ENCODE results near the gene ADARB2. TPM values are rescaled to one million over a fixed set of nuclear protein-coding genes. Genes with fewer than 3 reads are reported as not detected.
A peak's percentile ranks its signal among the peaks of the same experiment; 100 is the strongest.

ADARB2 gene
- polyA plus RNA-seq, 3 donors: not detected

DNA sequence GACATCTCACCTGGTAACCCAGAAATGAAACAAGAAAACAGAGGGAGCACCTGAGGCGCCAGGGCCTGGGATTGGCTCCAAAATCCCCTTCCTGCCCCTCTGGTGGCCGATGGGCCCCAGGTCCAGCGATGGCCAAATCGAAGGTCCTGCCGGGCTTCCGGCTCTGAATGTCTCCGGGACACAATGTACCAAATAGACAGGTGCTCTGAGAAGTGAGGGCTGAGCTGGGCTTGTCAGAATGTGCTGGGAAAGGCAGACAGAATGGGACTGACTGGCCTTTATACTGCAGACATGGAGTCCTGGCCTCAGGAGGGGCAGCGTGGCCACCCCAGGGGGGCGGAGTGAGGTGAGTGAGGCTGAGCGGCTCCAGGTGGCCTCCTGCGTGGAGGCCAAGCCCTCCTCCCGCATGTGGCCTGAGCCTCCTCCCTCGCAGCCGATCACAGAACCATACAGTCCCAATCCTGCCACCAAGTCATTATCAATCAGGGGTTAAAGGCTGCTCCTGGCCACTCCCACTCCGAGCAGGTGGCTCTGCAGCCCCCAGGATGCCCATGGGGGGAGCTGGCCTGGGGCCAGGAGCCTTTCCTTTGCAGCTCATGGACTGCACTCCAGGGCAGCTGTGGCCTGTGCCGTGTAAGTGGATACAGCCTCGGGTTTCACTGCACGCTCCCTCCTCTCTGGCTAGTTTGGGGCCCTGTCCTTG lies 185.5 kb downstream of the ADARB2 start:
- Histone ChIP-seq H4K20me1 (ENCODE audit: insufficient read depth, low read length) (no peaks in the 10 kb centered on the region), H2AFZ (ENCODE audit: insufficient read depth, low read depth, low read length, poor library complexity, severe bottlenecking) (no peak overlapping the region), H3K36me3 (replicated peaks in 1 of 2; ENCODE audit: control insufficient read depth in 1 of 2, insufficient read depth in 2 of 2, low read length in 2 of 2) (no peaks in the 10 kb centered on the region), H3K79me2 (ENCODE audit: insufficient read depth, low read length) (no peaks in the 10 kb centered on the region), H3K9me3 (replicated peaks in 1 of 2; ENCODE audit: control insufficient read depth in 1 of 2, insufficient read depth in 1 of 2, low read length in 2 of 2) (peaks cover 0 to 14% of the 10 kb centered on the region in 2 donors), H3K4me2 (replicated peaks; ENCODE audit: extremely low read depth, low read length, poor library complexity, severe bottlenecking) (no peak overlapping the region), H3K27me3 (ENCODE audit: control insufficient read depth in 2 of 2, insufficient read depth in 2 of 2, low read length in 2 of 2) (no peaks in the 10 kb centered on the region), H3K4me3 (replicated peaks in 1 of 3; ENCODE audit: low read depth in 2 of 3, low read length in 3 of 3) (no peak overlapping the region), H3K9ac (ENCODE audit: insufficient read depth, low read length, poor library complexity, severe bottlenecking) (no peak overlapping the region), H3K4me1 (ENCODE audit: control insufficient read depth in 1 of 2, insufficient read depth in 2 of 2, low read length in 2 of 2) (no peaks in the 10 kb centered on the region), H3K27ac (ENCODE audit: low read depth in 1 of 2, low read length in 2 of 2) (no peak overlapping the region)
- DNase-seq: no peak
- H3K9me3 Mint-ChIP-seq: peaks cover 3 to 18% (median 10%) of the 10 kb centered on the region in 7 donors
- H3K27me3 Mint-ChIP-seq (ENCODE audit: low read depth in 3 of 3): peaks cover 0 to 3% (median 1%) of the 10 kb centered on the region in 3 donors
- TF ChIP-seq, protein P1, sequence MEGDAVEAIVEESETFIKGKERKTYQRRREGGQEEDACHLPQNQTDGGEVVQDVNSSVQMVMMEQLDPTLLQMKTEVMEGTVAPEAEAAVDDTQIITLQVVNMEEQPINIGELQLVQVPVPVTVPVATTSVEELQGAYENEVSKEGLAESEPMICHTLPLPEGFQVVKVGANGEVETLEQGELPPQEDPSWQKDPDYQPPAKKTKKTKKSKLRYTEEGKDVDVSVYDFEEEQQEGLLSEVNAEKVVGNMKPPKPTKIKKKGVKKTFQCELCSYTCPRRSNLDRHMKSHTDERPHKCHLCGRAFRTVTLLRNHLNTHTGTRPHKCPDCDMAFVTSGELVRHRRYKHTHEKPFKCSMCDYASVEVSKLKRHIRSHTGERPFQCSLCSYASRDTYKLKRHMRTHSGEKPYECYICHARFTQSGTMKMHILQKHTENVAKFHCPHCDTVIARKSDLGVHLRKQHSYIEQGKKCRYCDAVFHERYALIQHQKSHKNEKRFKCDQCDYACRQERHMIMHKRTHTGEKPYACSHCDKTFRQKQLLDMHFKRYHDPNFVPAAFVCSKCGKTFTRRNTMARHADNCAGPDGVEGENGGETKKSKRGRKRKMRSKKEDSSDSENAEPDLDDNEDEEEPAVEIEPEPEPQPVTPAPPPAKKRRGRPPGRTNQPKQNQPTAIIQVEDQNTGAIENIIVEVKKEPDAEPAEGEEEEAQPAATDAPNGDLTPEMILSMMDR (IDR thresholded peaks at IDR 0.05): no peak
- no peaks in the 10 kb centered on the region for H3K4me1 Mint-ChIP-seq
- peak overlapping the region in 1 of 7 donors; percentile 3 for H3K27ac Mint-ChIP-seq
- intact Hi-C loops (cut with micrococcal nuclease): no loop called here
- no peak overlapping the region for H3K4me3 Mint-ChIP-seq
- 86% methylated on average over 15 of the region's 18 CpGs for WGBS (ENCODE audit: insufficient coverage)
- no peaks in the 10 kb centered on the region for H3K36me3 Mint-ChIP-seq

DNA sequence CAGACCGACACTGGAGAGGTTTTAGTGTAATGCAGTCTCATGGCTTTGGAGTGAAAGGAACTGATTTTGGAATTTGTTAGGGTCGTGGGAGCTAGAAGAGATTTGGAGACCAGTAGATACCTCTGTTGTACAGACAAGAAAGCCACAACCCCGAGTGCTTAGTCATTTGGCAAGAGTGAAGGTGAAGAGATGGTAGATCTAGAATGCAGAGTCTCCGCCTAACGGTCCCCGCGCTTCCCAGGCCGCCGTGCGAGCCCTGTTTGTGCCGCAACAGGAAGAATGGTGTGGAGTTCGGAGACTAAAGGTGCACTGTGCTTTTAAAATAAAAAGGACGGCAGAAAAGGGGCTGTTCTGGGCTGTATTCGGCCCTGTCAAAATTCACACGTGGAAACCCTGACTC lies 186.7 kb downstream of the ADARB2 start:
- intact Hi-C loops (cut with micrococcal nuclease): no loop called here
- Mint-ChIP-seq H3K9me3 (peaks cover 3 to 26% (median 13%) of the 10 kb centered on the region in 7 donors), H3K27ac (no peak overlapping the region), H3K4me1 (no peaks in the 10 kb centered on the region), H3K4me3 (no peak overlapping the region), H3K36me3 (no peaks in the 10 kb centered on the region), H3K27me3 (ENCODE audit: low read depth in 3 of 3) (peaks cover 0 to 1% (median 1%) of the 10 kb centered on the region in 3 donors)
- no peaks in the 10 kb centered on the region for H3K36me3 ChIP-seq (replicated peaks in 1 of 2; ENCODE audit: control insufficient read depth in 1 of 2, insufficient read depth in 2 of 2, low read length in 2 of 2)
- no peaks in the 10 kb centered on the region for H3K79me2 ChIP-seq (ENCODE audit: insufficient read depth, low read length)
- H3K27ac ChIP-seq (ENCODE audit: low read depth in 1 of 2, low read length in 2 of 2): no peak overlapping the region
- TF ChIP-seq, protein P1 (IDR thresholded peaks at IDR 0.05): no peak
- DNase-seq: no peak
- H3K9me3 ChIP-seq (replicated peaks in 1 of 2; ENCODE audit: control insufficient read depth in 1 of 2, insufficient read depth in 1 of 2, low read length in 2 of 2): peaks cover 0 to 20% of the 10 kb centered on the region in 2 donors
- WGBS (ENCODE audit: insufficient coverage): 89% methylated on average over 14 of the region's 15 CpGs
- H4K20me1 ChIP-seq (ENCODE audit: insufficient read depth, low read length): no peaks in the 10 kb centered on the region
- H3K4me2 ChIP-seq (replicated peaks; ENCODE audit: extremely low read depth, low read length, poor library complexity, severe bottlenecking): no peak overlapping the region
- H3K27me3 ChIP-seq (ENCODE audit: control insufficient read depth in 2 of 2, insufficient read depth in 2 of 2, low read length in 2 of 2): no peaks in the 10 kb centered on the region
- H3K4me3 ChIP-seq (replicated peaks in 1 of 3; ENCODE audit: low read depth in 2 of 3, low read length in 3 of 3): no peak overlapping the region
- H3K4me1 ChIP-seq (ENCODE audit: control insufficient read depth in 1 of 2, insufficient read depth in 2 of 2, low read length in 2 of 2): no peaks in the 10 kb centered on the region
- no peak overlapping the region for H3K9ac ChIP-seq (ENCODE audit: insufficient read depth, low read length, poor library complexity, severe bottlenecking)
- H2AFZ ChIP-seq (ENCODE audit: insufficient read depth, low read depth, low read length, poor library complexity, severe bottlenecking): no peak overlapping the region
